ENCODE measurements around the gene HINFP.

The HINFP gene

GRCh38 chr11:119112314-119113020, 8.9 kb upstream of the HINFP start:
- no peak overlapping the region for H3K4me3 ChIP-seq (ENCODE audit: low read depth, low read length)
- TF ChIP-seq, protein P1, sequence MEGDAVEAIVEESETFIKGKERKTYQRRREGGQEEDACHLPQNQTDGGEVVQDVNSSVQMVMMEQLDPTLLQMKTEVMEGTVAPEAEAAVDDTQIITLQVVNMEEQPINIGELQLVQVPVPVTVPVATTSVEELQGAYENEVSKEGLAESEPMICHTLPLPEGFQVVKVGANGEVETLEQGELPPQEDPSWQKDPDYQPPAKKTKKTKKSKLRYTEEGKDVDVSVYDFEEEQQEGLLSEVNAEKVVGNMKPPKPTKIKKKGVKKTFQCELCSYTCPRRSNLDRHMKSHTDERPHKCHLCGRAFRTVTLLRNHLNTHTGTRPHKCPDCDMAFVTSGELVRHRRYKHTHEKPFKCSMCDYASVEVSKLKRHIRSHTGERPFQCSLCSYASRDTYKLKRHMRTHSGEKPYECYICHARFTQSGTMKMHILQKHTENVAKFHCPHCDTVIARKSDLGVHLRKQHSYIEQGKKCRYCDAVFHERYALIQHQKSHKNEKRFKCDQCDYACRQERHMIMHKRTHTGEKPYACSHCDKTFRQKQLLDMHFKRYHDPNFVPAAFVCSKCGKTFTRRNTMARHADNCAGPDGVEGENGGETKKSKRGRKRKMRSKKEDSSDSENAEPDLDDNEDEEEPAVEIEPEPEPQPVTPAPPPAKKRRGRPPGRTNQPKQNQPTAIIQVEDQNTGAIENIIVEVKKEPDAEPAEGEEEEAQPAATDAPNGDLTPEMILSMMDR (IDR thresholded peaks at IDR 0.05; ENCODE audit: low read depth, low read length, missing control alignments) = no peak
- in situ Hi-C loops (cut with HindIII; ENCODE audit: low sequenced_read_pairs) = loop anchor here (25.0 kb wide), 1 partner anchor 175 kb away; no protein-coding TSS in a partner anchor
- no peak for DNase-seq (ENCODE audit: low read depth)

GRCh38 chr11:119113716-119114115, 7.7 kb upstream of the HINFP start:
- in situ Hi-C loops (cut with HindIII; ENCODE audit: low sequenced_read_pairs) = loop anchor here (25.0 kb wide), 1 partner anchor 174 kb away; no protein-coding TSS in a partner anchor
- H3K4me3 ChIP-seq (ENCODE audit: low read depth, low read length) = no peak overlapping the region
- TF ChIP-seq, protein P1 (IDR thresholded peaks at IDR 0.05; ENCODE audit: low read depth, low read length, missing control alignments) = no peak
- no peak for DNase-seq (ENCODE audit: low read depth)

- in situ Hi-C loops (cut with HindIII; ENCODE audit: low sequenced_read_pairs) = loop anchor here (25.0 kb wide), 1 partner anchor 173 kb away; no protein-coding TSS in a partner anchor
- TF ChIP-seq, protein P1 (IDR thresholded peaks at IDR 0.05; ENCODE audit: low read depth, low read length, missing control alignments) = no peak
- no peak for DNase-seq (ENCODE audit: low read depth)
- H3K4me3 ChIP-seq (ENCODE audit: low read depth, low read length) = no peak overlapping the region
These were observed 7.0 kb upstream of the HINFP start for GRCh38 chr11:119114351-119114750.

DNA sequence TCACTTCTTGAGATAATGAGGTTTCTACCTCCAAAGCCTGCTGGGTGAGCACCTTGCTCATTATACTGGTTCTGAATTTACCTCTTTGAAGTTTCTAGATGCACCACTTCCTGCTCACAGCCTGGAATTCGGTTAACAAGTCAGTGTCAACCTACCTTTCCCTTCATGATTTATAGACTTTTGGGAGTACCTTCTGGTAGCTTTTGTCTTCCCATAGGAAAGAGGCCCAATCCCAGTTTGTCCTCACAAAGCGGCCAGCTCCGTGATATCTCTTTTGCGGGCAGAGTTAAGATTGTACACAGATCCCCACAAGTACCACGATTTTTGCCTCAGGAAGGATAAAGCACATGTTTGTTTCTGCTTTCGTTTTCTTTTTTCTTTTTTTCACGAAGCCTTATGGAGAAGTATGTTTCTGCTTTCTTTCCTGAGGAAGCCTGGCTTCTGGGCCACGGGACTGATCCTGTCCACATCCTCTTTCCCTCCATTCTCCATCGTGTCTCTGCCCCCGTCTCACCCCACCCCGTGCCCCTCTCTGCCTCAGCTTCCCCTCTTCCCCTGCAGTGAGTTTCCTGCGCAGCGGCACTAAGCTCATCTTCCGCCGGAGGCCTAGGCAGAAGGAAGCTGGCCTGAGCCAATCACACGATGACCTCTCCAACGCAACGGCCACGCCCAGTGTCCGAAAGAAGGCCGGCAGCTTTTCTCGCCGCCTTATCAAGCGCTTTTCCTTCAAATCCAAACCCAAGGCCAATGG, 5.7 kb upstream of the HINFP start:
- H3K4me3 ChIP-seq (ENCODE audit: low read depth, low read length) = no peak overlapping the region
- in situ Hi-C loops (cut with HindIII; ENCODE audit: low sequenced_read_pairs) = loop anchor here (25.0 kb wide), 1 partner anchor 172 kb away; no protein-coding TSS in a partner anchor
- TF ChIP-seq, protein P1 (IDR thresholded peaks at IDR 0.05; ENCODE audit: low read depth, low read length, missing control alignments) = no peak
- DNase-seq (ENCODE audit: low read depth) = no peak

GRCh38 chr11:119116235-119116594, 5.2 kb upstream of the HINFP start:
- no peak overlapping the region for H3K4me3 ChIP-seq (ENCODE audit: low read depth, low read length)
- DNase-seq (ENCODE audit: low read depth) = no peak
- TF ChIP-seq, protein P1 (IDR thresholded peaks at IDR 0.05; ENCODE audit: low read depth, low read length, missing control alignments) = no peak
- in situ Hi-C loops (cut with HindIII; ENCODE audit: low sequenced_read_pairs) = loop anchor here (25.0 kb wide), 1 partner anchor 171 kb away; no protein-coding TSS in a partner anchor

GRCh38 chr11:119116601-119117000, 4.8 kb upstream of the HINFP start:
- in situ Hi-C loops (cut with HindIII; ENCODE audit: low sequenced_read_pairs) = loop anchor here (25.0 kb wide), 1 partner anchor 171 kb away; no protein-coding TSS in a partner anchor
- TF ChIP-seq, protein P1 (IDR thresholded peaks at IDR 0.05; ENCODE audit: low read depth, low read length, missing control alignments) = no peak

More at GRCh38 chr11:119116601-119117000, 4.8 kb upstream of the HINFP start:
- DNase-seq (ENCODE audit: low read depth) = no peak
- no peak overlapping the region for H3K4me3 ChIP-seq (ENCODE audit: low read depth, low read length)
